ENCODE data around the gene WDR36.
"Not testable (repeated sequence)": the region's sequence is repeated elsewhere in the genome, so short reads cannot be mapped to it uniquely, and the experiment has no call there.

Gene WDR36

DNA sequence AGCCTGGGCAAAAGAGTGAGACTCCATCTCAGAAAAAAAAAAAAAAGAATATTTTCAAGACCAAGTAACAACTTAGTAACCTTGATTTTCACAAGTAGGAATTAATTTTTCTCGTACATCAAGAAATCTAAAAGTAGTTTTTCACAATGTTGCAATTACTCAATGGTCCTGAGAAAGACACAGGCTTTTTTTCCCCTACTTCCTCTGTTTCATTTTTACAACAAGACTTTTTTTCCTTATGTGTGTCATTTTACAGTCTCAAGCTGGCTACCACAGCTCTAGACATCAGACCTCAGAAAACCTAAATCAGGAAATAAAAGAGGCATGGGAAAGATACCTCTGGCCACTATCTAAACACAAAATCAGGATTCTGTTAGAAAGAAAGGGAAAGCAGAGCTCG, 45.9 kb downstream of the WDR36 start:
- DNase-seq (ENCODE audit: low spot score), result no peak

DNA sequence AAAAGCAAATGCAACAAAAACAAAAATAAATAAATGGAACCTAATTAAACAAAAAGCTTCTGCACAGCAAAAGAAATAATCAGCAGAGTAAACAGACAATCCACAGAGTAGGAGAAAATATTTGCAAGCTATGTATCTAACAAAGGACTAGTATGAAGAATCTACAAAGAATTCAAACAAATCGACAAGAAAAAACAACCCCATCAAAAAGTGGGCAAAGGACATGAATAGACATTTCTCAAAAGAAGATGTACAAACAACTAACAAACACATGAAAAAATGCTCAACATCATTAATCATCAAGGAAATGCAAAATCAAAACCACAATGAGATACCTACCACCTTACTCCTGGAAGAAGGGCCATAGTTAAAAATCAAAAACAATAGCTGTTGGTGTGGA, 49.3 kb downstream of the WDR36 start:
- not testable (repeated sequence) for DNase-seq (ENCODE audit: low spot score)

DNA sequence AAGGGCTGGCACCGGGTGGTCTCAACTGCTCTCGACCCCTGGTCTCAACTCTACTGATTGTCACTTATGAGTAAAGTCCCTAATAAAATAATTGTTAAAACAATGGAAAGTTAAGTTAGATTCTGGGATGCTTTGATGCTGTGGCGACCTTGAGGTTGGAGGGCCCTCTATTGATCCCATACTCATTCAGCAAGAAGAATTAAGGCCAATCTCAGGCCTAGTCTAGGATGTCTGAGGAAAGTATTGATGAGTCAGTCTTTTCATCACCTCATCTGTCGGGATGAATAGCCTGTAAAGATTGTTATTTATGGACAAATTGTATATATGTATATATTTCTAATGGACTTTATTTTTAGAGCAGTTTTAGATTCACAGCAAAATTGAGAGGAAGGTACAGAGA, 50.8 kb downstream of the WDR36 start:
- no peak for DNase-seq (ENCODE audit: low spot score)

GRCh38 chr5:111143910-111144309, 51.8 kb downstream of the WDR36 start:
- no peak for DNase-seq (ENCODE audit: low spot score)

GRCh38 chr5:111144352-111144930, 52.3 kb downstream of the WDR36 start:
- no peak for DNase-seq (ENCODE audit: low spot score)

- DNase-seq (ENCODE audit: low spot score), result no peak
Measured at GRCh38 chr5:111146053-111146452, 53.9 kb downstream of the WDR36 start.

- DNase-seq (ENCODE audit: low spot score), result no peak
Measured at GRCh38 chr5:111147502-111147901, 55.4 kb downstream of the WDR36 start.

GRCh38 chr5:111151998-111152397, 59.9 kb downstream of the WDR36 start:
- no peak for DNase-seq (ENCODE audit: low spot score)

DNA sequence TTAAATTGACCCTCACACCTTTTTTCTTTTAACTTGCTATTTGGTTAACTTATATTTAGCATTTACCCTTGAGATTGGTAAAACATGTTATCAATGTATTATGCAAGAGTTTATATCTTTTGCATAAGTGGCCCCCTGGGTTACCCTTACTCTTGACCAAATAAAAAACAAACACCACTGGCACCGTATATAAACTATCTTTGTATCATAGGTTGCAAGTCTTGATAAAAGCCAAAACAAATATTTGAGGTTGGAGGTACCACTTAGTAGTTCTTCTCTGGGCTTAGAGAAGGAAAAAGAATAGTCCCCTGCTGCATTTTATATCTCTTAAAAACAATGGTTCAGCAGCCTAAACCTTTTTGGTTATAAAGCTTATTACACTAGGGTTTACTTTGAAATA, 61.3 kb downstream of the WDR36 start:
- DNase-seq (ENCODE audit: low spot score), result no peak

DNA sequence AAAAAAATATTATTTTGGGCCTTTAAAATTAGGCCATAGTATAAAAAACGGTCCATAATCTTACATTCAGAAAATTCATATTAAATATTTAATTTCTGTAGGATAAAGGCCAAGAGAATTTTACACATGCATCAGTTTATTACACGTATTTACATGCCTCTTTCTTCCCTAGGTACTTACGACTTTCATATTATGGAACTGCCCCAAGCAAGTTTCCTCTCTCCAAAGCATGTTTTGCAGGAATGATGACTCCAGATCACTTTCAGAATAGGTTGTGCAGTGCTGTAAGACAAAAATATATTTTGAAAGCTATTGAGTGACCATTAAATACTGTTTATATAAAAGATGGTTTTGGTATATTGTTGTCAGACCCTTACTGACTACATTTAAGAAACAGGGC, 61.8 kb downstream of the WDR36 start:
- DNase-seq (ENCODE audit: low spot score), result no peak

GRCh38 chr5:111158105-111158744, 66.1 kb downstream of the WDR36 start:
- peak; percentile 73 for DNase-seq (ENCODE audit: low spot score)

GRCh38 chr5:111159845-111160244, 67.7 kb downstream of the WDR36 start:
- DNase-seq (ENCODE audit: low spot score), result no peak

DNA sequence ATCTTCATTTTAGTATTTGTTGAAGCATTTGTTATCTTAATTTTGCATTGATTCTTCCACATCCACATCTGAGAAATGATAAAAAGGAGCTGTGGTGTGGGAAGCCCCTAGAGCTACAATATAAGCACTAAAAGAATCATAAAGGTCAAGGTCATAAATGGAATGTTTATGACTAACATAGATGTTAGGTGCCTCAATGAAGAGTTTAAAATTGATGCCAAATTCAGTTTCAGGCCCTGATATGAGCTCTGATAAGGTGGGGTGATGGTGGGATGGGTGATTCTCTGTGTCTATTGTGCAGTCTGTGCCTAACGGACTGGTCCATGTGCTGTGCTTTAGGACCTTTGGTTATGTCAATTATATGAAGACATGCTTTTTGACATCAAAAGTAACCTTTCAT, 70.9 kb downstream of the WDR36 start:
- DNase-seq (ENCODE audit: low spot score), result no peak

GRCh38 chr5:111165058-111165457, 72.9 kb downstream of the WDR36 start:
- DNase-seq (ENCODE audit: low spot score), result no peak

- no peak for DNase-seq (ENCODE audit: low spot score)
Measured at GRCh38 chr5:111167551-111167950, 75.4 kb downstream of the WDR36 start.

- DNase-seq (ENCODE audit: low spot score), result no peak
Measured at GRCh38 chr5:111168608-111169007, 76.5 kb downstream of the WDR36 start.

DNA sequence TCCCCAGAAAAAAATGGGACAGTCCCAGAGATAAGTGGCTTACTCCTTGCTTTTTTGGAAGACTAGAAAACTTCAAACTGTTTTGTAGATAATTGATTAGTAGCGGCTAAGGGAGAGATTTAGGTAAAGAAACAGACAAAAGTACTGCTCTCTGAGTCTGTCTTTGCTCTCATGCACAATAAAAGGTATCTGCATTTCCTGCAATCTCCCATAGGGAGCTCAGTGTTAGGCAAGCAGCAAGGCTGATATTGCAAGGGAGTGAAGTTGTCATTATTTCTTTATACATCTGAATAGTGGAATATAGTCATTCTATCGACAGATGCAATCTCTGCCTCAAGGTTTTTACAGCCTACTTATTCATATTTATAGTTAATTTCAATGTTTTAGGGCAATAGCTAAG, 77.1 kb downstream of the WDR36 start:
- DNase-seq (ENCODE audit: low spot score), result no peak

GRCh38 chr5:111170279-111170678, 78.1 kb downstream of the WDR36 start:
- DNase-seq (ENCODE audit: low spot score), result no peak

DNA sequence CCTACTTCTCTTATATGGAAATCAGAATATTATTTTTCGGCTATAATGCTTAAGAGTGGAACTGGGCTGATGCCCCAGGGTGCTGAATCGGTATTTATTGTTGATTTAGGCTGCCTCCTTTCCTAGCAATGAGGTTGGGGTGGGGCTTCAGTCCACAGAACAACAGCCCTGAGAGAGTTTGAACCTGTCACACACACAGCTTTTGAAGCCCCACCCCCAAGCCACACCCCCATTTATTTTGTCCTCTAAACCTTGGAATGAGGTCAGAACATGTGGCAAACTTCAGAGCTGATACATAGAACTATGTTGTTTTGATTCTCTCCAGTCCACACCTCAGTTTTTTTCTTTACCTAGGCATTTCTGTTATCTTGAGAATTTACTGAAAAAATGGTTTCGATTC, 80.4 kb downstream of the WDR36 start:
- no peak for DNase-seq (ENCODE audit: low spot score)

DNA sequence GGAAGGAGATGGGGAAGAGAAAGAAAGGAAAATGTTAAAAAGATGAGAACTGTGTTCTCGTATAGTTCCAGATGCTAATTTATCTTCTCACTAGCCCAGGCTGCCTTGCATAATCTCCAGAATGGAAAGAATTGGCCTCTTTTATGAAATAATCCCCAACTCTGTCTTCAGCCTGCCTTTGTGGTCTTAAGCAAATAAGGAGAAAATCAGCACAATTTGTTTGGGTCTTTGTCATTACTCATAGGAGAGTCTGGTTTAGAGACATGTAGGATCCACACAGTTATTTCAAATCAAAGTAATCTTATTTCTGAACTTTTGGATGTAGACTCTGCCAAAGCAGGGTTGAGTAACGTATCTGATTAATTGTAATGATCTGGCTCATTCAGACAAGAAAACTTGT, 81.3 kb downstream of the WDR36 start:
- no peak for DNase-seq (ENCODE audit: low spot score)
